Stomach (tissue), 9 donors: ENCODE results near the gene THAP5. TPM values are rescaled to one million over a fixed set of nuclear protein-coding genes. Genes with fewer than 3 reads are reported as not detected.

Source experiments
- DNase-seq, 2 donors: peaks; one replicate each; pipeline versions ENCODE4 v3.0.0 to v3.0.0-alpha.2; 2013 to 2019
- H3K27ac ChIP-seq, 5 donors: fragments of 200-600 bp in 4 of 5; sonication (generic) in 4 of 5; one replicate each; pipeline ENCODE4 v1.5.1; 2013 to 2019; ENCODE audit warnings: mild to moderate bottlenecking in 1 of 5, moderate library complexity in 1 of 5
- H3K27me3 ChIP-seq, 3 donors: fragments of 200-600 bp; sonication (generic); one replicate each; pipeline ENCODE4 v1.5.1; 2017 to 2019; ENCODE audit warnings: mixed run types in 1 of 3
- H3K36me3 ChIP-seq, 4 donors: fragments of 200-600 bp; sonication (generic); 1 replicate in 3 of 4; 2 replicates in 1 of 4; pipeline ENCODE4 v1.5.1; 2016 to 2019
- H3K4me1 ChIP-seq, 4 donors: fragments of 200-600 bp; sonication (generic); one replicate each; pipeline ENCODE4 v1.5.1; 2016 to 2019
- H3K4me3 ChIP-seq, 4 donors: fragments of 200-600 bp; sonication (generic) in 3 of 4; one replicate each; pipeline ENCODE4 v1.5.1; 2016 to 2019; ENCODE audit warnings: mild to moderate bottlenecking in 1 of 4
- H3K9me3 ChIP-seq, 4 donors: fragments of 200-600 bp; sonication (generic); one replicate each; pipeline ENCODE4 v1.5.1; 2016 to 2019
- EP300 ChIP-seq: sonication (generic); formaldehyde crosslinking; IDR thresholded peaks from one replicate; pipeline ENCODE4 v1.6.1; 2017; ENCODE audit warnings: antibody characterized with exemption
- POLR2A ChIP-seq, 4 donors: fragments of 450-650 bp; IDR thresholded peaks; one replicate each; pipeline ENCODE4 v1.6.1; 2016; ENCODE audit warnings: antibody characterized with exemption in 4 of 4, control low read depth in 2 of 4, mild to moderate bottlenecking in 1 of 4, moderate library complexity in 1 of 4
- POLR2AphosphoS5 ChIP-seq, 3 donors: sonication (generic); formaldehyde crosslinking; IDR thresholded peaks; one replicate each; pipeline ENCODE4 v1.6.1; 2016; ENCODE audit warnings: antibody characterized with exemption in 3 of 3
- WGBS, 5 donors: extraction: QIAGEN DNeasy Blood & Tissue Kit in 3 of 5; methylation state at CpG; one replicate each; pipeline versions ENCODE4 v1.1.5 to v1.1.7; 2013 to 2018; 5-methylcytosine and 5-hydroxymethylcytosine counted together
- intact Hi-C: fragments of 100-400 bp; cut with DNase I; formaldehyde crosslinking; loops from one replicate; pipeline ENCODE4 v1.15.1; 2023; ENCODE audit warnings: low total_unique reads
- polyA plus RNA-seq, 3 donors: library from polyadenylated mRNA; stranded (reverse); fragments of 200-250 nt; gene quantifications; one replicate each; pipeline ENCODE4 v1.2.3, GENCODE V29; 2013
- total RNA-seq, 5 donors: library from RNA; depleted of rRNA; stranded (reverse); fragments of >200 nt; gene quantifications; one replicate each; pipeline versions ENCODE4 v1.1.0 to v1.2.3, GENCODE V29; 2014 to 2016
- TF ChIP-seq, protein P1 (sequence below), 7 experiments: fragments of 450-650 bp in 4 of 7; fragments of 200-600 bp in 3 of 7; sonication (generic) in 3 of 7; IDR thresholded peaks; one replicate each; pipeline ENCODE4 v1.5.1; 2016 to 2019; ENCODE audit warnings: antibody characterized with exemption in 7 of 7, control low read depth in 2 of 7, mild to moderate bottlenecking in 1 of 7
- donor health status: healthy with polysubstance abuse.
- donor health status: Bipolar disorder and iron deficiency.
- donor health status: healthy.

THAP5 gene
- total and polyA plus RNA-seq, 8 donors, result 5.8 to 73.2 (median 20.1) TPM

DNA sequence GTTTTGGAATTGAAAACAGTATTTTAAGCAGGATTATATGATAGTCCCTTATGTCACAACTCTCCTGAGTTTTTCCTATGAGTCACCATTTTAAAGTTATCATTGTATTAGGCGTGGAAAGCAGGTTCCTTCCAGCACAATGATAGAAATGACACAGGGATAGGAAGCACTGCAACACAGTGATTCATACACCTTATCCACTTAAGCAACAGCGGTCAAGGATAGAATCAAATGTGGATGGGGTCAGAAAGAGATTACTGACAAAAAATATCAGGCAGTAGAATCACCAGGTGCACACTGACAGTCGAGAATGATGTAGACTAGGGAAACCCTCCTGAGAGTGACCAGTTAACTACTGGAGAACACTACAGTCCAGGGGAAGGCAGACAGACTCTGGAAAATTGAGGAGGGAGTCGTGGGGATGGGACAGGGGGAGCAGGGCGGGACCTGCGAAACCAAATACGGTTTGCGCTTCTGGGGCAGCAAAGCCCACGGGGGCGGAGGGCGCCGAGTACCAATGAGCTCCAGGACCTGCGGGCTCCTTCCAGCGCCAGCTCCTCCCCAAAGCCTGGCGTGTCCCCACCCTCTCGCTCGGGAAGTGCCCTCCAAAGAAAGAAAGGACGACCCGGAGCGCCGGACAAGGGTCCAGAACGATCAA, 44.0 kb downstream of the THAP5 start:
- intact Hi-C loops, result no loop called here
- H3K4me3 ChIP-seq, result peak overlapping the region; percentile 51 to 81 (median 64)
- no peaks in the 10 kb centered on the region for H3K9me3 ChIP-seq
- H3K27me3 ChIP-seq, result no peaks in the 10 kb centered on the region
- 0 to 1% (median 0%) methylated on average over 18 to 22 of the region's 22 CpGs for WGBS, 5 donors
- peak overlapping the region; percentile 98 to 99 (median 99) for H3K27ac ChIP-seq
- no peaks in the 10 kb centered on the region for H3K36me3 ChIP-seq
- peaks cover 22 to 55% (median 42%) of the 10 kb centered on the region in 4 donors for H3K4me1 ChIP-seq
- peak in 1 of 2 donors; percentile 69 for DNase-seq
- TF ChIP-seq, protein P1, sequence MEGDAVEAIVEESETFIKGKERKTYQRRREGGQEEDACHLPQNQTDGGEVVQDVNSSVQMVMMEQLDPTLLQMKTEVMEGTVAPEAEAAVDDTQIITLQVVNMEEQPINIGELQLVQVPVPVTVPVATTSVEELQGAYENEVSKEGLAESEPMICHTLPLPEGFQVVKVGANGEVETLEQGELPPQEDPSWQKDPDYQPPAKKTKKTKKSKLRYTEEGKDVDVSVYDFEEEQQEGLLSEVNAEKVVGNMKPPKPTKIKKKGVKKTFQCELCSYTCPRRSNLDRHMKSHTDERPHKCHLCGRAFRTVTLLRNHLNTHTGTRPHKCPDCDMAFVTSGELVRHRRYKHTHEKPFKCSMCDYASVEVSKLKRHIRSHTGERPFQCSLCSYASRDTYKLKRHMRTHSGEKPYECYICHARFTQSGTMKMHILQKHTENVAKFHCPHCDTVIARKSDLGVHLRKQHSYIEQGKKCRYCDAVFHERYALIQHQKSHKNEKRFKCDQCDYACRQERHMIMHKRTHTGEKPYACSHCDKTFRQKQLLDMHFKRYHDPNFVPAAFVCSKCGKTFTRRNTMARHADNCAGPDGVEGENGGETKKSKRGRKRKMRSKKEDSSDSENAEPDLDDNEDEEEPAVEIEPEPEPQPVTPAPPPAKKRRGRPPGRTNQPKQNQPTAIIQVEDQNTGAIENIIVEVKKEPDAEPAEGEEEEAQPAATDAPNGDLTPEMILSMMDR (IDR thresholded peaks at IDR 0.05), result no peak
- no peak for TF ChIP-seq POLR2A (IDR thresholded peaks at IDR 0.05)
- TF ChIP-seq POLR2AphosphoS5 (IDR thresholded peaks at IDR 0.05), result peak in 2 of 3 donors; percentile 66 to 79
- TF ChIP-seq EP300, result no peak

- H3K36me3 ChIP-seq, result peaks cover 4 to 20% (median 14%) of the 10 kb centered on the region in 4 donors
- peak overlapping the region in 1 of 5 donors; percentile 99 for H3K27ac ChIP-seq
- H3K4me3 ChIP-seq, result no peak overlapping the region
- intact Hi-C loops, result no loop called here
- no peaks in the 10 kb centered on the region for H3K9me3 ChIP-seq
- no peaks in the 10 kb centered on the region for H3K27me3 ChIP-seq
- WGBS, 5 donors, result 83 to 92% (median 87%) methylated on average over 2 of the region's 2 CpGs
- TF ChIP-seq POLR2AphosphoS5 (IDR thresholded peaks at IDR 0.05) (no peak), EP300 (no peak), POLR2A (IDR thresholded peaks at IDR 0.05) (no peak)
- TF ChIP-seq, protein P1 (IDR thresholded peaks at IDR 0.05), result no peak
- H3K4me1 ChIP-seq, result peaks cover 22 to 65% (median 46%) of the 10 kb centered on the region in 4 donors
- DNase-seq, result no peak
Observed at GRCh38 chr7:108522780-108523179, 46.7 kb downstream of the THAP5 start.

- H3K4me3 ChIP-seq, result no peak overlapping the region
- intact Hi-C loops, result no loop called here
- no peak for DNase-seq
- no peak overlapping the region for H3K27ac ChIP-seq
- H3K36me3 ChIP-seq, result peaks cover 12 to 46% (median 39%) of the 10 kb centered on the region in 4 donors
- H3K27me3 ChIP-seq, result no peaks in the 10 kb centered on the region
- 94 to 100% (median 97%) methylated on average over 3 of the region's 3 CpGs for WGBS, 5 donors
- TF ChIP-seq, protein P1 (IDR thresholded peaks at IDR 0.05), result no peak
- TF ChIP-seq POLR2A (IDR thresholded peaks at IDR 0.05), result no peak
- no peak for TF ChIP-seq EP300
- no peak for TF ChIP-seq POLR2AphosphoS5 (IDR thresholded peaks at IDR 0.05)
- H3K4me1 ChIP-seq, result peaks cover 10 to 59% (median 36%) of the 10 kb centered on the region in 4 donors
- H3K9me3 ChIP-seq, result no peaks in the 10 kb centered on the region
Observed at GRCh38 chr7:108517951-108518350, 51.6 kb downstream of the THAP5 start.

GRCh38 chr7:108515630-108516029, 53.9 kb downstream of the THAP5 start:
- H3K27me3 ChIP-seq, result no peaks in the 10 kb centered on the region
- WGBS, 5 donors, result 82 to 89% (median 89%) methylated on average over 2 of the region's 2 CpGs
- no peak overlapping the region for H3K27ac ChIP-seq
- intact Hi-C loops, result no loop called here
- TF ChIP-seq, protein P1 (IDR thresholded peaks at IDR 0.05), result no peak
- TF ChIP-seq POLR2A (IDR thresholded peaks at IDR 0.05), result no peak
- no peak for TF ChIP-seq POLR2AphosphoS5 (IDR thresholded peaks at IDR 0.05)
- TF ChIP-seq EP300, result no peak
- no peaks in the 10 kb centered on the region for H3K9me3 ChIP-seq
- H3K36me3 ChIP-seq, result peaks cover 16 to 66% (median 60%) of the 10 kb centered on the region in 4 donors
- peaks cover 0 to 36% (median 24%) of the 10 kb centered on the region in 4 donors for H3K4me1 ChIP-seq
- DNase-seq, result no peak
- no peak overlapping the region for H3K4me3 ChIP-seq
